Measurements from ENCODE around the gene RNF150.
"Not testable (repeated sequence)": the region's sequence is repeated elsewhere in the genome, so short reads cannot be mapped to it uniquely, and the experiment has no call there.

Gene RNF150

DNA sequence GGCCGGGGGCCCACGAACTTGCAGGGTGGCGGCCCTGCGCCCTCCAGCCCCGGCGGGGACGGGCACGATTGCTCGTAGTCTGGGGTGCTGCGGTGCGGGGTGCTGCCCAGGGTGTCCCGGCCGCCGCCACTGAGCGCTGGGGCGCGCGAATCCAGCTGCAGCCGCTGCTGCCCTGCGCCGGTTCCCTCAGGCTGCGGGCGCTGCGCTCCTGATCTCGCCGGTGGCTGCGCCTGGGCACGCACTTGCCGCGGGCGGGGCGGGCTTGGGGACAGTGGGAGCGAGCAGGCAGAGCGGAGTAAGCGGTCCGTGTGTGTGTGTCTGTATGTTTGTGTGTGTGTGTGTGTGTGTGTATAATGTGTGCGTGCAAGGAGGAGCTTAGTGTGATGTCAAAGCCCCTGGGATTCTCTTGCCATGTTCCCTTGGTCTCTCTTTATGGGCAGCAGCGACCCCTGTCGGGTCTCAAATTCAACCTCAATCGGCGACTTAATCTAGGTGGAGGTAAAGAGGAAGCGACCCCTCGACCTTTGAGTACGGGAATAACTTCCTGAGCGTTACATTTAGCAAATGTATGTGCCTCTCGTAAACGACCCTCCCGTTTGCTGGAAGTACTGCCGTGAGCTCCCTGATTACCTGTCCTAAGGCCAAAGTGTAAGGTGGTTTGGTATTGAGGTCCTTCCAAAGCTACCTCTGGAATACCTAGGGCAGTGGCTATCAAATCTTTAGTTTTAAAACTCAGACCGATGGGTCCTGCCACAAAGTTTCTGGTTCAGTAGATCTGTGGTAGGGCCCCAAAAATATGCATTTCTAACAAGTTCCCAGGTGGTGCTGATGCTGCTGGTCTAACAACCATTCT, at the start of gene RNF150:
Gene RNF150, minus strand, starts transcription at position 324 of the 853 bp plus-strand sequence.
- DNase-seq, result peak; percentile 91

GRCh38 chr4:141180991-141181761, 47.9 kb upstream of the RNF150 start:
- DNase-seq, result no peak

GRCh38 chr4:141179474-141180373, 46.5 kb upstream of the RNF150 start:
- no peak for DNase-seq

GRCh38 chr4:141177171-141177570, 43.9 kb upstream of the RNF150 start:
- peak; percentile 6 for DNase-seq

DNA sequence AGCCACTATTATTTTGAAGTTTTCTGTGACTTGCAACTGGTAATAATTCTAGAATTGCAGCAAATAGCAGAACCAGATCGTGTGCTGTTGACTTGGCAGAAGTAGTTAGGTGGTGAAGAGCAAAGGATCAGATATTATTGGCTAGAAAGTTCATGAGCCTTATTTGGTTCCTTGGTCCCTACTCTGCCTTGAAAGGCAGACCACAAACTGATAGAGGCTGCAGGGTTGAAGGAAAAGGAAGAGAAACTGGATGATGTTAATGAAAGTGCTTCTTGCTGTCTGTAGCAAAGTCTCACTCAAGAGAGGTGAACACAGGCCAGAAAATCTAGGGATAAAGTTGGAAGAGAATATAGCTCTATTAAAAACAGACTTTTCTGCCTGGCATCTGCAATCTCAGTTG, 41.2 kb upstream of the RNF150 start:
- peak; percentile 7 for DNase-seq

- no peak for DNase-seq
Measured at GRCh38 chr4:141170671-141171070, 37.4 kb upstream of the RNF150 start.

- DNase-seq, result no peak
Measured at GRCh38 chr4:141169391-141169790, 36.1 kb upstream of the RNF150 start.

GRCh38 chr4:141165001-141165400, 31.7 kb upstream of the RNF150 start:
- not testable (repeated sequence) for DNase-seq

GRCh38 chr4:141159027-141159426, 25.8 kb upstream of the RNF150 start:
- no peak for DNase-seq

- peak; percentile 79 for DNase-seq
Measured at GRCh38 chr4:141158219-141158618, 24.9 kb upstream of the RNF150 start.

- no peak for DNase-seq
Measured at GRCh38 chr4:141155586-141155985, 22.3 kb upstream of the RNF150 start.

- no peak for DNase-seq
Measured at GRCh38 chr4:141154725-141155124, 21.5 kb upstream of the RNF150 start.

- peak; percentile 16 for DNase-seq
Measured at GRCh38 chr4:141153751-141154510, 20.7 kb upstream of the RNF150 start.

GRCh38 chr4:141144207-141144606, 10.9 kb upstream of the RNF150 start:
- no peak for DNase-seq

- peak; percentile 85 for DNase-seq
Measured at GRCh38 chr4:141142423-141142822, 9.2 kb upstream of the RNF150 start.

GRCh38 chr4:141140391-141141200, 7.3 kb upstream of the RNF150 start:
- DNase-seq, result no peak

GRCh38 chr4:141133999-141134995, 1.0 kb upstream of the RNF150 start:
- peak; percentile 53 for DNase-seq

DNA sequence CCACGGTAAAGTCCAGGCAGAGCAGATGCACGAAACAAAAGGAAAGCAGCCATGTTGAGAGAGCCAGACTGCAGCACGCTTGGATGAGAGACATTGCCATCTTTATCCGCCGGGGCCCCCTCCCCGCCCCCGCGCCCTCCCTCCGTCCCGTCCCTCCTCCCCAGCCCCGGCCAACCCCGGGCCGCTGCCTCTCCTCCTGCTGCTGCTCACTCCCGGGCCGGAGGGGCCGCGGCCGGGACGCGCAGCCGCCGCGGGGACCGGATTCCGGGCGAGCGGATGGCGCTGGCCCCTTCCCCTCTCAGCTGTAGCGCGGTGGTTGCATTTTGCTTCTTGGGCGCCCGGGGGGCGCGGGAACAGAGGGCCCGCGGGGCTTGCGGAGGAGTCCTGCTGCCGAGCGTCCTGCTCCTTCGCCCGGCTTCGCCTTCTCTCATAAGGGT, 542 bp downstream of the RNF150 start:
- DNase-seq, result peak; percentile 20

DNA sequence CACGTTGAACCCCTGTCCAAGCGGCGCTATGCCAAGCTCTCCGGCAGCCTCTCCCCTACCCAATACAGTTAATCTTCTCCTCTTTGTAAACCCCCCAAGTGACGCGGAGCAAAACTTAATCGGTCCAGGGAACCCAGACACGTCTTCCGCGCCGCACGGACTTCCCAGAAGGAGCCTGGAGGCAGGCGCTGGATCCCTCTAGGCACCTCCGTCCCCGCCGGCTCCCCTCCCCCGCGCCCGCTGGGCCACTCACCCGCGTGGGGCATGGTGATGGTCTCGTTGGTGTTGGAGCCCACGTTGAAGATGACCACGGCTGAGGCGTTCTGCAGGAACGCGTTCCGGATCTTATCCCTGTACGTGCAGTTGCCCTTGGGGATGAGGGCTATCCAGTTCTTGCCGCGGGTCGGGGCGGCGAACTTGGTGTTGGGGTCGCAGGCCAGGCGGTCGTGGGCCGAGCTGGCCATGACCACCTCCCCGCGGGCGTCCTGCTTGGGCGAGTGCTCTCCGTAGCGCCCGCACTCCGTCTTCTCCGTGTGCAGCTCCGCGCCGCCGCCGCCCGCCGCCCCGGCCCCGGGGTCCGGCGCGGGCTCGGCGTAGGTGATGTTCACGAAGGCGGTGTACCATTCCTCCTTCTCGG, 1.1 kb downstream of the RNF150 start:
- DNase-seq, result peak; percentile 17

Data from hematopoietic multipotent progenitor cell treated with erythropoietin and hydrocortisone succinate and interleukin-3 and kit ligand, for 4 days (in vitro differentiated cells).